GM19452 (cell line): Measurements from ENCODE around the gene KIRREL3.

Experiments
- ATAC-seq: cut with Tn5 transposase; IDR thresholded peaks from one replicate; pipeline ENCODE4 v1.9.1; 2021; ENCODE audit not compliant: unreplicated experiment

The KIRREL3 gene

DNA sequence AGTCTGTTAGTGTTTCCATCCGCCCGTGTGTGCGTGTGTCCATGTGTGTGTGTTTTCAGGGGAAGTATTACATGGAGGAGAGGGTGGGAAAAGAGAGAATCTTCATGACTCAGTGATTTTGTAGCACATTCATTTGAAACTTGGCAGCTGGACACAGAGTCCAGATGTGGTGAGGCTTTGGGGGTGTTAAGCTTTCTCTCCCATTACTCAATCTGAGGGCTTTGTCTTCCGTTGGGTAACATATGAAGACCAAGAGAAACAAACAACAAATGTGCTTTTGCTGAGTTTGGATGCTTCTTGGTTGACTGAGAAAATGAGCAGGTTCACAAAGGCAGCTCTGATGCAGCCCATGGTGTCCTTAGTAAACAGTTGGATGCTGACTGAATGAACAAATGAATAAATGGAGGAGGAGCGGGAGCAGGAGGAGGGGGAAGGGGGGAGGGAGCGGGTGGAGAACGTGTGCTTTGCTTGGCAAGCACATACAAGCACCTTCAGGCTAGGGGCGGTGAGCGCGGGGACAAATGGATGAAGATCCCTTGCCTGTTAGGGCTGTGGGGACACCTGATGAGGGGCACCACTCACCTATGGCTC is 540.8 kb downstream of the KIRREL3 start:
- no peak for ATAC-seq

DNA sequence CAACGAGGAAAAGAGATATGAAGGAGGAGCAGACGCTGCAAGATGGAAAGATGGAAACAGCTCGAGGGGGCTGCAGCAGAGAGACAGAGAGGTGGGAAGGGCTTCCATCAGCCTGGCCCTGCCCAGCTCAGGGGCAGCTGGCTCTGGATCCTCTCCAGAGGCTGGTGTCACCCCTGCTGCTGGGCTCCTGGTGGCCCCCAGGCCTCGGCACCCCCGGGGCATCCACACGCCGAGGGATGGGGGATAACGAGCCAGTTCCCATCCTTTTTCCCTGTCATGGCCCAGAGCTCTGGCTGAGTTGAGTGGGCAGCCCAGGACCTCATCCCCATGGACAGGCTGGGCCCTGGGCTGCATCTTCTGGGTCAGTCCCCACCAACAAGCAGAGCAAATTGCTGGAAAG is 542.8 kb downstream of the KIRREL3 start:
- ATAC-seq = no peak

DNA sequence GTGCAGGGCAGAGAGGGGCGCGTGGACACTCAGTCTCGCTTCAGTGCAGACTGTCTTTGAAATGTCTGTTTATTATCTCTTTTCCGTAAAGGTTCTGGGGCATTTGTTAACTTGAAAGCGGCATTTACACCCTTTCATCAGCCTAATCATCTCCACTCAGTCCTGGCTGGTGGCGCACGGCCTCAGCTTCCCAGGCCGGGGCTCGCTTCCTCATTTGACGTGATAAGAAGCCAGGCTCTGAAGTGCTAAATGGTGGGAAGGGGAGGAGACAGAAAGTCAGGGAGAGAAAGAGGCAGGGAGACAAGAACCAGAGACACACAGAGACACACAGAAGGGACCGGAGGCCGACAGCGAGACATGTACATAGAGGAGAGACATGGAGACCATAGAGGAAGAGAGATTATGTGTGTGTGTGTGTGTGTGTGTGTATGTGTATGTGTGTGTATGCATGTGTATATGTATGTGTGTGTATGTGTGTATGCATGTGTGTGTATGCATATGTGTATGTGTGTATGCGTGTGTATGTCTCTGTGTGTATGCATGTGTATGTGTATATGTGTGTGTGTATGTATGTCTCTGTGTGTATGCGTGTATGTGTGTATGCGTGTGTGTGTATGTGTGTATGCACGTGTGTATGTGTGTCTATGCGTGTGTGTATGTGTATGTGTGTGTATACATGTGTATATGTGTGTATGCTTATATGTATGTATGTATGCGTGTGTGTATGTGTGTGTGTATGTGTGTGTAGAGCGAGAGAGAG is 543.6 kb downstream of the KIRREL3 start:
- ATAC-seq = no peak

DNA sequence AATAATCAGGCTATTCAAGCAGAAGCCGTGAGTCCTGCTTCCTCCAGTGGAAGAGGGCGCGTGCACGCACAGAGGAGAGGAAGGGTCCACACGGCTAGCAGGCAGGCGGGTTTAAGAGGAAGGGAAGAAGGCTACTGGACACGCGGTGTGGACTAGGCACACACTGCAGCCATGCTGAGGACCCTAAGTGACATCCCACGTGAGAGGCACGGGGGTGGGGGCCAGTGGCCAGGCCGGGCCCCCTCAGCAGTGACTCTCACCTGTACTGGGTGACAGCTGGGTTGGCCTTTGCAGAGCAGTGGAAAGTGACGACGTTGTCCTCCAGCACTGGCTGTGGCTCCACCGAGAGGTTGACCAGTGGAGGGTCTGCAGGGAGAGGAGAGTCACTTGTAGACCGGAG is 544.5 kb downstream of the KIRREL3 start:
- no peak for ATAC-seq

DNA sequence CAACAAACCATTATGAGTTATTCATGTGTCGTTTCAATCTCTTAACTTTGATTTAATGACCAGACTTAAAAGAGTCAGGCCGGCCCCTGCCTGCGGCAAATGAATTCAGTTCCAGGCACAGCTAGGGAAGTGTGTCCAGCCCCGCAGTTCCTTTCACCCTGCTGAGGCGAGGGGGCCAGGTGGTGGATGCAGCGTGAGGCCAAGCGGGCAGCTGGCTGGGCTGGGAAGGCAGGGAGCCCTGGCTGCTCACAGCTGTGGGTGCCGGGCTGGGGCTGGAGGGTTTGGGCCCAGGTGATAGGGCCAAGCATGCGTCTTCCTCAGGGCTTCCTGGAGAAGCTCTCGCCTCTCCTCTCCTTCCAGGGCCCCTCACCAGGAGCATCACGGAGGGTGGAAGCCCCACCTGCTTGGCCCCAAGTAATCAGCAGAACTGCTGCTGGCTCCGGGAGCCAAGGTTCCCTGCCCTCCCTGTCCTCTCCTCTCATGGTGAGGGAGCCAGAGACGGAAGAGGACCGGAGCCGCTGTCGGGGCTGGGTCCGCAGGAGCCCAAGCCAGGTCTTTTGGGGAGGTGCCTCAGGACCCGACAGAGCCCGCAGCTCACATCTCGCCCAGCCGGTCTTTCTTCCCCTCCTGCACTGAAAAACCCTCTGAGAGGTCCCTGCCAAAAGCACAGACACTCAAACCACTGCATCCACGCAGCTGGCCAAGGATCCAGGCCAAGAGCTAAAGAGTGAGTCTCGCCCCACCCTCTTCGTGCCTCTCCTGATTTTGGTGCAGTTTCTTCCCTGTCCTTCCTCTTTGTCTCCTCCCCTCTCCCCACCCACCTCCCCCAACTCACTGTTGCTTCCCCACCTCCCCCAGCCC is 548.1 kb downstream of the KIRREL3 start:
- ATAC-seq = no peak

DNA sequence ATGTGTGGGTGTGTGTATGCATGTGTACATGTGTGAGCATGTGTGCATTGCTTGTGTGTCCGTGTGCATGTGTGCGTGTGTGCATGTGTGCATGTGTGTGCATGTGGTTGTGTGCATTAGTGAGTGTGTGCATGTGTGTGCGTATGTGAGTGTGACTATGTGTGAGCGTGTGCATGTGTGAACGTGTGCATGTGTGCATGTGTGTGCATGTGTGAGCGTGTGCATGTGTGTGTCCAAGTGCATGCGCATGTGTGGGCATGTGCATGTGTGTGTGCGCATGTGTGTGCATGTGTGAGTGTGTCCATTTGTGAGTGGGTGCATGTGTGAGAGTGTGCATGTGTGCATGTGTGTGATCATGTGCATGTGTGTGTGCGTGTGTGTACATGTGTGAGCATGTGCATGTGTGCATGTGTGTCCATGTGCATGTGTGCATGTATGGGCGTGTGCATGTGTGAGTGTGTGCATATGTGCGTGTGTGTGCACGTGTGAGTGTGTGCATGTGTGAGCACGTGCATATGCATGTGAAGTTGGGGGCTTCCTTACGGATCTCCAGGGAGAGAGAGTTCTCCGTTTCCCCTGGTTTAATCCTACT is 549.3 kb downstream of the KIRREL3 start:
- ATAC-seq = no peak

DNA sequence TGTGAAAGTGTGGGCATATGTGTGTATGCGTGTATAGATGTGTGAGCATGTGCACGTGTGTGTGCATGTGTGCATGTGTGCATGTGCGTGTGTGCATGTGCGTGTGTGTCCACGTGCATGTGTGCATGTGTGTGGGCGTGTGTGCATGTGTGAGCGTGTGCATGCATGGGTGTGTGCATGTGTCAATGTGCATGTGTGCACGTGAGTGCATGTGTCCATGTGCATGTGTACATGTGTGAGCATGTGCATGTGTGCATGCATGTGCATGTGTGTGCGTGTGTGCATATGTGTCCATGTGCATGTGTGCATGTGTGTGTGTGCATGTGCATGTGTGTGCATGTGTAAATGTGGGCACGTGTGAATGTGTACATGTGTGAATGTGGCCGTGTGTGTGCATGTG is 549.8 kb downstream of the KIRREL3 start:
- no peak for ATAC-seq

DNA sequence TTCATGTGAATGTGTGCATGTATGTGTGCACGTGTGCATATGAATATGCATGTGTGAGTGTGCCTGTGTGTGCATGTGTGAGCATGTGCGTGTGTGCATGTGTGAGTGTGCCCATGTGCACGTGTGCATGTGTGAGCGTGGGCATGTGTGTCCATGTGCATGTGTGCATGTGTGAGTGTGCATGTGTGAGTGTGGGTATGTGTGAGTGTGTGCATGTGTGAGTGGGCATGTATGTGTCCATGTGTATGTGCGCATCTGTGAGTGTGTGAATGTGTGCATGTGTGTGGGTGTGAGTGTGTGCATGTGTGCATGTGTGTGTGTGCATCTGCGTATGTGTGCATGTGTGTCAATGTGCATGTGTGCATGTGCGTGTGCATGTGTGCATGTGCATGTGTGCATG is 550.4 kb downstream of the KIRREL3 start:
- no peak for ATAC-seq

DNA sequence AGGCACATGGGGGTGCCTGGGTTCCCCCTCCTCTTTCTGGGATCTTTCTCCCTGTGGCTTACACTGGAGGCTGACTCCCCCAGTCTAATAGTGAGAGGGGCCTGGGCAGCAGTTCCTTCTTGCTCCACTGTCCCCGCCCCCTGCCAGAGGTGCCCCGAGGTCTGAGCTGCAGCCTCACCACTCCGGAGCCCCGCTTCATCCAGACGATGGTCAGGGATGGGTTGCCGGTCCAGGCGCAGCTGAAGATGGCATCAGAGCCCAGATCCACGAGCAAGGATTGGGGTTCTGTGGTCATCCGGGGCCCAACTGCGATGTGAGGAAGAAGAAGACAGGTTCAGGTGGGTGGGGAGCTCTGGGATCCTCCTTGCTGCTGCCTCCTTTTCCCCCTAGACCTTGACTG is 554.0 kb downstream of the KIRREL3 start:
- ATAC-seq = no peak

DNA sequence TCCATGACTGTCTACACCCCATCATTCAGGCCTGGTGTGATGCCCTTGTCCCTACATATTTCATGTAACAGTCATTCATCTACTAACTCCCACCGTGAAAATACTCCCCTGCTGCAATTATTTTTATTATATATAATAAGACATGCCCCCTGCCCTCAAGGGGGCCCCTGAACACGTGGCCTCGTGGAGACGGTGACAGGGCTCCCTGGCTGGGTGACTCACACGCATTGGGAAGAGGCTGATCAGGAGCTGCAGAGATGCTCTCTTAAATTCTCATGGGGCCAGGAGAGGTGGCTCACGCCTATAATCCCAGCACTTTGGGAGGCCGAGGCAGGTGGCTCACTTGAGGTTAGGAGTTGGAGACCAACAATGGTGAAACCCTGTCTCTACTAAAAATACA is 556.5 kb downstream of the KIRREL3 start:
- no peak for ATAC-seq

DNA sequence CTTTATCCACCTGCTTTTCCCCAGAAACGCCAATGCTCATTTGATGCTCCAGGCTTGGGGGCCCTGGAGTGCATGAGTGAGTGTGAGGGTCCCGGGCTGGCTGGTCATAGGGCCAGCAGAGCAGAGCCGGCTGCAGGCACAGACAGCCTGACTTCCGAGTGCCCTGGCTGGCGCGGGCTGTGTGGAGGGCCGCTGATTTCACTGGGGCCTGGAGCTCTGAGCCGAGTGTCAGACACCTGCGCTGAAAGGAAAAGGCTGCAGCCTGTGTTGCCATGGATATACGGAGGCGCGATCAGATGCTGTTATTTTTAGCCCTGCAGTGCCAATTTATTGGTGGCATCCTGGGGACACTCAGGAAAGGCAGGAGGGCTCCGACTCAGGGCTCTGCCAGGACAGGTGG is 557.5 kb downstream of the KIRREL3 start:
- no peak for ATAC-seq

DNA sequence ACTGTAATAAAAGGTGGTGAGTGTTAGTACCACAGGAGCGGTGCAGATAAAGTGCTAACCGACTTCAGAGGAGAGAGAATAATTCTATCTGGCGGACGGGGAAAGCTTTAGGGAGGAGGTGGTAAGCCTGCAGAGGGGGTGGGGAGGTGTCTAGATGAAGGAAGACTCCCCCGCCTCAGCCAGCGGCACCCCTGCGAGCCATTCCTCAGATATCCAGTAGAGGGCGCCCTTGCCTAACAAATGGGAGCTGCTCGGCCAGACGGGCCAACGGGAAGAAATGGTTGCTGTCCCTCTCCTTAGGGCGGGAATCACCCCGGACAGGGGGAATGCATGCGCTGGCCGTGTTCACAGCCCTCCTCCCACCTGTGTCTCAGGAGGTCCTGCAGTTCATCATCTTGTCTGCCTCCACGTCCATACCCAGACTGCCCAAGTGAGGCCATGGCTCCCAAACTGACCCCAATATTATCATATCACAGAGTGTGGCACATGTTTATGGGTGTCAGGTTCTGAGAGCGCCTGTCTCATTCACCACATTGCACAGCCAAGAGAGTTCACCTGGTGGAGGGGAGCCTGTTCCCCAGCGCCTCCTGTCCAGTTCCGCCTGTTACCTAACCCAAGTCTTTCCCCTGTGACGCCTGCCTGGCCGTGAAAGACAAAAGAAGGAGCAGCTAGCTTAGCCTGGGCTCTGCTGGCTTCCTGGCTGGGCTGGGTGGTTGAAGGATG is 559.6 kb downstream of the KIRREL3 start:
- ATAC-seq = peak; percentile 63

DNA sequence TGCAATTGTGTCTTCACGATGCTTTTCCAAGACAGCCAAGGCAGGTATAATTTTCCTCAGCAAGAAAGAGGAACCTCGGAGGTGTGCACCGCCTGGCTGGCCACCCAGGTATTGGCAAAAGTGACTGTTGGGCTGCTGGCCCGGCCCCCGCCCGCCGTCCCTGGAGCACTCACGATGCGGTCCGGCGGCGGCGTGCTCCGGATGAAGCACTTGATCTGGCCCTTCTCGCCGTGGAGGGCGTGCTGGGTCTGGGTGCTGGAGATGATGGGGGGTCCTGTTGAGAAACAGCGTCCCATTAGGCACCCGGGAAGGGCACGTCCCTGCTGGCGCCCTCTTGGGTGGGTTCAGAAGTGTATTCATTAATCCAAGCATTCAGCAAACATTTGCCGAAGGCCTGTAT is 560.3 kb downstream of the KIRREL3 start:
- no peak for ATAC-seq

DNA sequence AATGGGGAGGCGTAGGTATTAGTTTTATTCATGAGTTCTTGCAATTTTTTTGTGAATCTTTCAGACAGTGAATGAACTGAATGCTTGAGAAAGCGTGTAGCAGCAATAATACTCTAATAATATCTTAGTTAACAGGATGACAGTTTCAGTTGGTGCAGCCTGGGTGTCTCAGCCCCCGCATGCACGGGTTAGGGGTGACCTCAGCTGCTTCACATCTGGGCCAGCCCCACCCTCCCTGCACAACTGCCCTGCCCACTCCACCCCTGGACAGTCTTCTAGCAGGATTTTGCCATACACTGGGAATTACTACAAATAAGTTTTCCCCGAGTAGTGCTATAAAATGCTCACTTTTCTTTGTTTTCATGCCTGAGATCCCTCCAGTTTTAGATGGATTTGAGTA is 561.9 kb downstream of the KIRREL3 start:
- ATAC-seq = no peak

DNA sequence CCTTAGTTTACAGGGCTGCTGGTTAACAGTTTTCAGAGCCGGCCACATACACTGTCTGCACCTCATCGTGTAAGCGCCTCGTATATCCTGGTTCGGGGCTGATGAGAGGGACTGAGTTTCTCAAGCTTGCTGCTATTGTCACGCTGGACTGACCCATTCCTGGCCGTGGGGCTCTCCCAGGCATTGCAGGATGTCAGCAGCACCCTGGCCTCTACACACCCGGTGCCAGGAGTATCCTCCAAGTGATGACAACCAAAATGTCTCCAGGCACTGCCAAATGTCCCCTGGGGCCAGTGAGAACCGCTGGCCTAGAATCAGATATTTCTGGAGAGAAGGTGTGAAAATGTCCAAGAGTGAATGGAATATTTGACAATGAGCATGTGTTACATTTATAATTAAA is 562.3 kb downstream of the KIRREL3 start:
- no peak for ATAC-seq

DNA sequence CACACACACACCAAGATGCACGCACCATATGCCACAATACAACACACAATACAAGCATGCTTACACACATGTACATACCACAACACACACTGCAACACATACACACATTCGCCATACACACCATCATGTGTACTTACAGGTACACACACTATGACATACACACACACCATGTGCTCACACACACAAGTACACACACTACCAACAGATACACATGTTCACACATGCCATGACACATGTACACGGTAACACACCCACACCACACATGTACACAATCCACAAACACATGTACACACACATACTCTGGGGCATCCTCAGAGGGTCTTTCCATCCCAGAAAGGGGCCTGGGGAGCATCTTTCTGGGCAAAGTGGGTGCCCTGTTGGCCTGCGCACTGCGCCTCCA is 562.8 kb downstream of the KIRREL3 start:
- no peak for ATAC-seq

DNA sequence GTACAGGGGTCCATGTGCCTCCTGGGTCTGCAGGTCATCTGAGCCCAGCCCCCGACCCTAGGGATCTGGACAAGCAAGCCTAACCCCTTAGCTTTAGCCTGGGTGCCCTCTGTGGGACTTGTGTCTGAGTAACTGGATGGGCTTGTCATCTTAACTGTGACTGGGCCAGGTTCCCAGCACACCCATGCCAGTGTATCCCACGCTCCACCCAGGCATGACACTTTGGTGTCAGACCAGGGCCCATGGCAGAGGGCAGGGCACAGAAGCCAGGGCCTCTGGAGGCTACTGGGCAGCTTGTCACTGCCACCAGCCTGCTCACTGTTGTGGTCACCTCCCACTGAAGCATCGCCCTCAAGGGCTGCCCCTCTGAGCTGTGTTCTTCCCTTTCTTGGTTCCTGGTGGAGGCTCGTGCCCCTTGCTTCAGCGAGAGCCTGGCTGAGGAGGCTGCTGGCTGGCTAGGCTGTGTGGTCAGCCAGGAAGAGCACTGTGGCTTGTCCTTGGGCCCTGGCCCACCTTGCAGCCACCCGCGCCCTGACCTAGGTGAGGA is 564.3 kb downstream of the KIRREL3 start:
- ATAC-seq = no peak

DNA sequence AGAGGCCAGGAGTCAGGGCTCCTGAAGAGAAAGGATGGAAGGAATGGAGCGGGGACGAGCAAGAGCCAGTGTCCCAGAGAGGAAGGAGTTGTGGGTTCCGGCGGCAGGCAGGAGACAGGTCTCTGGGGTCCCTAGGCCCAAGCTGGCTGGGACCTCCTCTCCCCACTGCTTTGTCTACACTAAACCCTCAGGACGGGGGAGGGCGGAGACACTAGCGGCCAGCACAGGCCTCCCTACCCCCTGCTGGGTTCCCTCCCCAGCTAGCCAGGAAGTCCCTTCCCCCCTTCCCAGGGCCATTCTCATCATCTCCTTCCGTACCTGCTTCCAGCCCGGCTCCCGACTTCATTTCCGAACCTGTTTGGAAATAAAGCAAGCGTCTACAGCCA is 565.6 kb downstream of the KIRREL3 start:
- ATAC-seq = no peak

DNA sequence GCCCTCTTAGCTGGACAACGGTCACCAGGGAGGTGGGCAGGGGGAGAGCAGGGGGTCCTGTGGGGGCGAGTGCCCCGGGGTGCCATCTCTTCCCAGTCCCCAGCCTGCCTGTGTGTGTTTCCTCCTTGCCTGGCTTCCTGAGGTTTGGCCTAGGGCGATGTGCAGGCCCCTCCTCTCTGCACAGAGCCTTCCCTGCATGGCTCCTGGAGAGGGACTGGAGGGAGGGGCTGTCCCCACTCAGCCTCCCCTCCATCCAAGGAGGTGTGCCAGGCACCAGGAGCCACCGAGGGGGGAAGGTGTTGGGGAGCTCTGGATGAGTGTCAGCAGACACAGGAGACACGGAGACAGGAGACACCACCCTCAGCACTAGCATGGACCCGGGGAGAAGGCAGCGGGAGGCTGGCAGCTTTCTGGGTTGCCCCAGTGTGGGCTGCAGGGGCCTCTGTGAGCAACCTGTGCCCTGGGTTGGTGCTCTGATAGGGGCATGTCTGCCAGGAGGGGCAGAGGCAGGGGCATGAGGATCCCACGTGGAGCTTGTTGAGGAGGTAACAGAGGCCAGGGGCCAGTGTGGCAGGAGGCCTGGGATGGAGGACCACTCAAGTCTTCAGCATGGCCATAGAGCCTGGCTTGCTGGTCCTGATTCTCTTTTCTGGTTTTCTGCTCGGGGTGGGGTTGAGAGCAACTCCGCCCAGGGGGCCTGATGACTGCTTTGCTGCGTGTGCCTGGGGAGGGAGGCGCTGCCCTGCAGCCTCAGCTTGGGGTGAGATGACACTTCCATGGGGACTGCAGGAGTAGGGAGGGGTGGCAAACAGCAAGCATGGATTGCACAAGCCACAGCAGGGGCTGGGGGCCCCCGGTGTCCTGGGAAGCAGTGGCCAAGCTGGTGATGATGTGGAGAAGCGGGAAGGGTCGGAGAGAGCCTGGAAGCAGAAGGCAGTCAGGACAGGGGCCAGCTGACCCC is 566.3 kb downstream of the KIRREL3 start:
- ATAC-seq = no peak
